ENCODE data around the gene HIRA. TPM values are rescaled to one million over a fixed set of nuclear protein-coding genes. Genes with fewer than 3 reads are reported as not detected.

HIRA gene
- total and polyA plus RNA-seq, 9 of the 15 experiments (the other 6 are each of a cell fraction or from before 2014, with no cell fraction given) = 0.96 to 132 (median 58.4) TPM

- TF ChIP-seq TBL1XR1 (IDR thresholded peaks at IDR 0.05; ENCODE audit: low read length in 2 of 2) = peak; percentile 87 to 95
- peak; percentile 75; the same call in 1 of the 2 replicates for TF ChIP-seq TCF15 (CRISPR knock-in tag; IDR thresholded peaks at IDR 0.05)
- TF ChIP-seq TEAD1 (CRISPR knock-in tag; IDR thresholded peaks at IDR 0.05) = peak in 1 of 2 experiments; percentile 75; a peak in 2 of 4 replicates
- no peak for TF ChIP-seq ZBTB40 (IDR thresholded peaks at IDR 0.05)
- no peak for TF ChIP-seq ZBTB40 (CRISPR knock-in tag; IDR thresholded peaks at IDR 0.05)
- TF ChIP-seq E2F6 (IDR thresholded peaks at IDR 0.05; ENCODE audit: borderline replicate concordance in 1 of 2, extremely low read depth in 1 of 2, insufficient read depth in 1 of 2, insufficient read length in 1 of 2, low read depth in 1 of 2, low read length in 1 of 2, poor library complexity in 1 of 2, severe bottlenecking in 1 of 2) = peak; percentile 77 to 96
- TF ChIP-seq KAT2B (IDR thresholded peaks at IDR 0.05; ENCODE audit: low read depth, low read length) = no peak
- no peak for TF ChIP-seq ESRRB (CRISPR knock-in tag; IDR thresholded peaks at IDR 0.05; ENCODE audit: borderline replicate concordance)
- TF ChIP-seq SMAD1 (IDR thresholded peaks at IDR 0.05; ENCODE audit: low read depth, low read length, partially characterized antibody) = peak; percentile 80
- TF ChIP-seq HNRNPLL (IDR thresholded peaks at IDR 0.05; ENCODE audit: low read depth, low read length, poor library complexity, severe bottlenecking) = no peak
- peak in 1 of 2 experiments; percentile 45; a peak in 1 of 3 replicates for TF ChIP-seq CBX3 (IDR thresholded peaks at IDR 0.05; ENCODE audit: borderline replicate concordance in 1 of 2, low read length in 2 of 2)
- peak; percentile 98 for TF ChIP-seq ZC3H11A (IDR thresholded peaks at IDR 0.05; ENCODE audit: low read depth, low read length)
- 0 out of 2 replicates have a peak, but pooled peaks have one; percentile 50 for TF ChIP-seq PTBP1 (IDR thresholded peaks at IDR 0.05; ENCODE audit: low read depth, low read length)
- TF ChIP-seq RBM17 (IDR thresholded peaks at IDR 0.05; ENCODE audit: borderline replicate concordance, low read depth, low read length) = peak; percentile 98; the same call in 1 of the 2 replicates
- TF ChIP-seq ZNF274 (IDR thresholded peaks at IDR 0.05; ENCODE audit: borderline replicate concordance, low read depth, low read length) = peak; percentile 52; the same call in 1 of the 2 replicates
- no peak for TF ChIP-seq EP400 (IDR thresholded peaks at IDR 0.05)
- TF ChIP-seq ZNF431 (CRISPR knock-in tag; IDR thresholded peaks at IDR 0.05) = no peak
Observed at GRCh38 chr22:19431649-19432132, at the start of gene HIRA (continued).
